SK-N-SH (cell line): ENCODE measurements around the gene FADS1. TPM values are rescaled to one million over a fixed set of nuclear protein-coding genes. Genes with fewer than 3 reads are reported as not detected.

Experiments used
- CTCF ChIA-PET: fragments of 300-600, 350-600 bp; formaldehyde crosslinking; extraction: SDS; loops from one replicate; lab custom pipeline; 2021; lab: Yijun Ruan, JAX
- POLR2A ChIA-PET: fragments of 350-600 bp; sonication (Branson Sonifier 250); formaldehyde crosslinking; extraction: SDS; loops from one replicate; lab custom pipeline; 2020; ENCODE audit warnings: antibody characterized with exemption, inconsistent platforms; lab: Yijun Ruan, JAX
- DNase-seq: peaks from one replicate; pipeline ENCODE4 v3.0.0; 2012
- H2AFZ ChIP-seq: fragments of 200-600 bp; sonication (generic); 2 replicates; pipeline ENCODE4 v1.8.1; 2016; ENCODE audit warnings: antibody characterized with exemption, mild to moderate bottlenecking, low read depth
- H3F3A ChIP-seq: fragments of 200-600 bp; sonication (generic); replicated peaks from 2 replicates; pipeline ENCODE3; 2016; ENCODE audit warnings: antibody characterized with exemption, mild to moderate bottlenecking; ENCODE audit not compliant: insufficient read depth
- H3K27ac ChIP-seq, 2 experiments: fragments of 200-500 bp in 1 of 2; fragments of 200-600 bp in 1 of 2; sonication (Bioruptor generic) in 1 of 2; sonication (generic), shearing (Covaris generic) in 1 of 2; 2 replicates each; pipeline versions ENCODE4 v1.5.1 to v1.6.1; 2014 to 2016; ENCODE audit warnings: low read depth in 2 of 2, inconsistent platforms in 1 of 2, low read length in 1 of 2, mild to moderate bottlenecking in 1 of 2, mixed read lengths in 1 of 2
- H3K27me3 ChIP-seq: fragments of 200-600 bp; sonication (generic), shearing (Covaris generic); 2 replicates; pipeline ENCODE4 v1.6.1; 2016; ENCODE audit warnings: mixed run types; ENCODE audit not compliant: insufficient read depth
- H3K36me3 ChIP-seq, 2 experiments: fragments of 200-500 bp in 1 of 2; fragments of 200-600 bp in 1 of 2; sonication (Bioruptor generic) in 1 of 2; sonication (generic) in 1 of 2; replicated peaks in 1 of 2; 2 replicates each; pipeline versions ENCODE3 to v1.5.1; 2014 to 2016; ENCODE audit warnings: low read length in 1 of 2, mild to moderate bottlenecking in 1 of 2; ENCODE audit not compliant: insufficient read depth in 2 of 2, control insufficient read depth in 1 of 2
- H3K4me1 ChIP-seq, 2 experiments: fragments of 200-500 bp in 1 of 2; fragments of 200-600 bp in 1 of 2; sonication (Bioruptor generic) in 1 of 2; sonication (generic), shearing (Covaris generic) in 1 of 2; 2 replicates each; pipeline versions ENCODE4 v1.5.1 to v1.6.1; 2014 to 2016; ENCODE audit warnings: low read depth in 1 of 2, low read length in 1 of 2, mixed run types in 1 of 2; ENCODE audit not compliant: insufficient read depth in 2 of 2, control insufficient read depth in 1 of 2
- H3K4me2 ChIP-seq: fragments of 200-600 bp; sonication (generic), shearing (Covaris generic); 2 replicates; pipeline ENCODE4 v1.6.1; 2017; ENCODE audit warnings: mixed run types
- H3K4me3 ChIP-seq, 2 experiments: fragments of 200-500 bp in 1 of 2; fragments of 200-600 bp in 1 of 2; sonication (Bioruptor generic) in 1 of 2; sonication (generic), shearing (Covaris generic) in 1 of 2; 2 replicates each; pipeline versions ENCODE4 v1.5.1 to v1.8.1; 2014 to 2016; ENCODE audit warnings: low read depth in 2 of 2, inconsistent platforms in 1 of 2, low read length in 1 of 2, mild to moderate bottlenecking in 1 of 2, mixed read lengths in 1 of 2, moderate library complexity in 1 of 2
- H3K79me2 ChIP-seq: fragments of 200-600 bp; sonication (generic); 2 replicates; pipeline ENCODE4 v1.8.1; 2017; ENCODE audit warnings: mild to moderate bottlenecking; ENCODE audit not compliant: insufficient read depth
- H3K9ac ChIP-seq: fragments of 200-600 bp; sonication (generic); 2 replicates; pipeline ENCODE4 v1.6.1; 2017; ENCODE audit warnings: mixed run types
- H3K9me2 ChIP-seq: fragments of 200-600 bp; sonication (generic); 2 replicates; pipeline ENCODE4 v1.6.1; 2017; ENCODE audit warnings: mixed run types
- H3K9me3 ChIP-seq: fragments of 200-600 bp; sonication (generic); 2 replicates; pipeline ENCODE4 v1.6.1; 2017; ENCODE audit warnings: mixed run types, mild to moderate bottlenecking, moderate library complexity
- H4K20me1 ChIP-seq: fragments of 200-600 bp; sonication (generic); 2 replicates; pipeline ENCODE4 v1.6.1; 2017; ENCODE audit warnings: mild to moderate bottlenecking, mixed run types; ENCODE audit not compliant: insufficient read depth
- CHD2 ChIP-seq: fragments of 150-350 bp; IDR thresholded peaks from 2 replicates; pipeline ENCODE4 v1.6.1; 2018; ENCODE audit warnings: low read length; ENCODE audit not compliant: partially characterized antibody
- ELF1 ChIP-seq: IDR thresholded peaks from 2 replicates; pipeline ENCODE4 v1.4.0; 2012
- EP300 ChIP-seq, 2 experiments: IDR thresholded peaks; 2 replicates each; pipeline versions ENCODE4 v1.4.0 to v1.6.1; 2012; ENCODE audit warnings: borderline replicate concordance in 1 of 2, low read depth in 1 of 2, low read length in 1 of 2
- EZH2phosphoT487 ChIP-seq: fragments of 200-600 bp; sonication (generic); IDR thresholded peaks from 2 replicates; pipeline ENCODE4 v1.6.1; 2017; ENCODE audit warnings: low read depth, mixed run types, mild to moderate bottlenecking, antibody characterized with exemption, moderate library complexity, borderline replicate concordance
- FOXJ3 ChIP-seq: sonication (generic); formaldehyde crosslinking; IDR thresholded peaks from 2 replicates; pipeline ENCODE4 v1.5.1; 2020; ENCODE audit warnings: mild to moderate bottlenecking, missing genetic modification reagents
- FOXM1 ChIP-seq: IDR thresholded peaks from 2 replicates; pipeline ENCODE4 v1.4.0; 2012; ENCODE audit warnings: low read depth, mild to moderate bottlenecking
- GABPA ChIP-seq: IDR thresholded peaks from 2 replicates; pipeline ENCODE4 v1.4.0; 2012; ENCODE audit warnings: low read depth, mild to moderate bottlenecking
- GATA2 ChIP-seq: sonication (generic); formaldehyde crosslinking; IDR thresholded peaks from 2 replicates; pipeline ENCODE4 v1.5.0; 2020; ENCODE audit warnings: mild to moderate bottlenecking, missing genetic modification reagents
- MXI1 ChIP-seq: IDR thresholded peaks from 2 replicates; pipeline ENCODE4 v1.6.1; 2012; ENCODE audit warnings: mild to moderate bottlenecking, low read depth, low read length, improper control_type of control experiment
- NFIC ChIP-seq: IDR thresholded peaks from 2 replicates; pipeline ENCODE4 v1.4.0; 2012; ENCODE audit warnings: borderline replicate concordance
- POLR2AphosphoS5 ChIP-seq: IDR thresholded peaks from 2 replicates; pipeline ENCODE4 v1.6.1; 2012; ENCODE audit warnings: low read depth, low read length
- RAD21 ChIP-seq: IDR thresholded peaks from 2 replicates; pipeline ENCODE4 v1.6.1; 2012; ENCODE audit warnings: mild to moderate bottlenecking, low read length
- RCOR1 ChIP-seq: fragments of 150-350 bp; IDR thresholded peaks from 2 replicates; pipeline ENCODE4 v1.6.1; 2017; ENCODE audit warnings: antibody characterized with exemption, low read length
- RXRA ChIP-seq: IDR thresholded peaks from 2 replicates; pipeline ENCODE4 v1.4.0; 2012; ENCODE audit warnings: low read depth, mild to moderate bottlenecking, borderline replicate concordance
- SIN3A ChIP-seq: IDR thresholded peaks from 2 replicates; pipeline ENCODE4 v1.6.1; 2012; ENCODE audit warnings: low read depth, mild to moderate bottlenecking, low read length, moderate library complexity, borderline replicate concordance
- SMC3 ChIP-seq: IDR thresholded peaks from 2 replicates; pipeline ENCODE4 v1.6.1; 2012; ENCODE audit warnings: low read depth, low read length, improper control_type of control experiment
- TAF1 ChIP-seq: IDR thresholded peaks from 2 replicates; pipeline ENCODE4 v1.6.1; 2012; ENCODE audit warnings: low read depth, mild to moderate bottlenecking, low read length, moderate library complexity, borderline replicate concordance
- TEAD4 ChIP-seq: IDR thresholded peaks from 2 replicates; pipeline ENCODE4 v1.4.0; 2012; ENCODE audit warnings: mild to moderate bottlenecking, borderline replicate concordance; ENCODE audit not compliant: insufficient read depth
- WGBS: methylation state at CpG from one replicate; pipeline ENCODE4 v1.1.6; 2017; ENCODE audit warnings: low lambda C conversion rate; 5-methylcytosine and 5-hydroxymethylcytosine counted together
- polyA plus RNA-seq, 3 experiments: library from polyadenylated mRNA; depleted of rRNA; stranded (reverse); fragments of >200 nt; gene quantifications; 2 replicates each; pipeline ENCODE4 v1.2.3, GENCODE V29; 2012
- TF ChIP-seq, protein P1 (sequence below): fragments of 200-600 bp; sonication (generic); IDR thresholded peaks from 2 replicates; pipeline ENCODE4 v1.6.1; 2017; ENCODE audit warnings: antibody characterized with exemption, mild to moderate bottlenecking, moderate library complexity
- TF ChIP-seq, protein P2 (sequence below): IDR thresholded peaks from 2 replicates; pipeline ENCODE4 v1.4.0; 2012; ENCODE audit warnings: low read depth, borderline replicate concordance
- TF ChIP-seq, protein P3 (sequence below): fragments of 150-350 bp; IDR thresholded peaks from 2 replicates; pipeline ENCODE4 v1.6.1; 2017; ENCODE audit warnings: antibody characterized with exemption, low read length, low read depth, borderline replicate concordance
- TF ChIP-seq, protein P4 (sequence below): IDR thresholded peaks from 2 replicates; pipeline ENCODE4 v1.4.0; 2012; ENCODE audit warnings: low read depth

The FADS1 gene
- polyA plus RNA-seq, 1 of the 3 experiments (the other 2 are of a cell fraction), result 20.6 TPM

DNA sequence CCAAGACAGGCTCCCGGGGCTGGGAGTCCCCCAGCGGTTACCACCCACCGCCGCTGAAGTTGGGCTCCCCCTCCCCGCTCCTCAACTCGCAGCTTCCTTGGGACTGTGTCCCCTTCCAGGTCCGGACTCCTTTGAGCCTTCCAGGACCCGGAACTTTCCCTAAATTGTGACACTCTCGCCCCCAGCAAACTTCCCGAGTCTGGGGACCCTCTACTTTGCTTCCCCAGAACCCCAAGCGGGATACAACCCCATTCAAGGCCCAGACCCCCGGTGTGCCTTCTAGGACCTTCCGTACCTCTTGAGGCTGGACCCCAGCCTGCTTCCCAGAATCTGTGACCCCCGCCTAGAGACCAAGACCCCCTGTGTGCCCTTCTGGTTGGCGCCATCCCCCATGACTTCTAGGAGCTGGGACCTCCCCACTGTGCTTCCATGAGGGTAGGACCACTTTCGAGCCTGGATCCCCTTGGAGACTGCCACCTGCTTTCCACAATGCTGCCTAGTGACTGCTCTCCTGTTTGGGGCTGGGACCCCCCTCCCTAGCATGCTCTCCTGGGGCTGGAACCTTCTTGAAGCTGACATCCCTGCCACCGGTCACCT lies 63.8 kb downstream of the FADS1 start (continued):
- TF ChIP-seq, protein P1, sequence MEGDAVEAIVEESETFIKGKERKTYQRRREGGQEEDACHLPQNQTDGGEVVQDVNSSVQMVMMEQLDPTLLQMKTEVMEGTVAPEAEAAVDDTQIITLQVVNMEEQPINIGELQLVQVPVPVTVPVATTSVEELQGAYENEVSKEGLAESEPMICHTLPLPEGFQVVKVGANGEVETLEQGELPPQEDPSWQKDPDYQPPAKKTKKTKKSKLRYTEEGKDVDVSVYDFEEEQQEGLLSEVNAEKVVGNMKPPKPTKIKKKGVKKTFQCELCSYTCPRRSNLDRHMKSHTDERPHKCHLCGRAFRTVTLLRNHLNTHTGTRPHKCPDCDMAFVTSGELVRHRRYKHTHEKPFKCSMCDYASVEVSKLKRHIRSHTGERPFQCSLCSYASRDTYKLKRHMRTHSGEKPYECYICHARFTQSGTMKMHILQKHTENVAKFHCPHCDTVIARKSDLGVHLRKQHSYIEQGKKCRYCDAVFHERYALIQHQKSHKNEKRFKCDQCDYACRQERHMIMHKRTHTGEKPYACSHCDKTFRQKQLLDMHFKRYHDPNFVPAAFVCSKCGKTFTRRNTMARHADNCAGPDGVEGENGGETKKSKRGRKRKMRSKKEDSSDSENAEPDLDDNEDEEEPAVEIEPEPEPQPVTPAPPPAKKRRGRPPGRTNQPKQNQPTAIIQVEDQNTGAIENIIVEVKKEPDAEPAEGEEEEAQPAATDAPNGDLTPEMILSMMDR, result no peak
- TF ChIP-seq, protein P2, sequence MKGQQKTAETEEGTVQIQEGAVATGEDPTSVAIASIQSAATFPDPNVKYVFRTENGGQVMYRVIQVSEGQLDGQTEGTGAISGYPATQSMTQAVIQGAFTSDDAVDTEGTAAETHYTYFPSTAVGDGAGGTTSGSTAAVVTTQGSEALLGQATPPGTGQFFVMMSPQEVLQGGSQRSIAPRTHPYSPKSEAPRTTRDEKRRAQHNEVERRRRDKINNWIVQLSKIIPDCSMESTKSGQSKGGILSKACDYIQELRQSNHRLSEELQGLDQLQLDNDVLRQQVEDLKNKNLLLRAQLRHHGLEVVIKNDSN, result no peak
- TF ChIP-seq GATA2 (CRISPR knock-in tag) (no peak), NFIC (no peak), TEAD4 (no peak), RAD21 (no peak), SIN3A (no peak), FOXM1 (no peak), GABPA (no peak), EP300 (IDR thresholded peaks at IDR 0.05; ENCODE audit: borderline replicate concordance in 1 of 2, low read depth in 1 of 2, low read length in 1 of 2) (no peak), TAF1 (no peak), EZH2phosphoT487 (no peak), MXI1 (no peak)
- TF ChIP-seq, protein P3, sequence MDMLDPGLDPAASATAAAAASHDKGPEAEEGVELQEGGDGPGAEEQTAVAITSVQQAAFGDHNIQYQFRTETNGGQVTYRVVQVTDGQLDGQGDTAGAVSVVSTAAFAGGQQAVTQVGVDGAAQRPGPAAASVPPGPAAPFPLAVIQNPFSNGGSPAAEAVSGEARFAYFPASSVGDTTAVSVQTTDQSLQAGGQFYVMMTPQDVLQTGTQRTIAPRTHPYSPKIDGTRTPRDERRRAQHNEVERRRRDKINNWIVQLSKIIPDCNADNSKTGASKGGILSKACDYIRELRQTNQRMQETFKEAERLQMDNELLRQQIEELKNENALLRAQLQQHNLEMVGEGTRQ, result no peak
- TF ChIP-seq, protein P4, sequence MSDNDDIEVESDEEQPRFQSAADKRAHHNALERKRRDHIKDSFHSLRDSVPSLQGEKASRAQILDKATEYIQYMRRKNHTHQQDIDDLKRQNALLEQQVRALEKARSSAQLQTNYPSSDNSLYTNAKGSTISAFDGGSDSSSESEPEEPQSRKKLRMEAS, result no peak
- TF ChIP-seq, all 33 proteins: peak for 0

DNA sequence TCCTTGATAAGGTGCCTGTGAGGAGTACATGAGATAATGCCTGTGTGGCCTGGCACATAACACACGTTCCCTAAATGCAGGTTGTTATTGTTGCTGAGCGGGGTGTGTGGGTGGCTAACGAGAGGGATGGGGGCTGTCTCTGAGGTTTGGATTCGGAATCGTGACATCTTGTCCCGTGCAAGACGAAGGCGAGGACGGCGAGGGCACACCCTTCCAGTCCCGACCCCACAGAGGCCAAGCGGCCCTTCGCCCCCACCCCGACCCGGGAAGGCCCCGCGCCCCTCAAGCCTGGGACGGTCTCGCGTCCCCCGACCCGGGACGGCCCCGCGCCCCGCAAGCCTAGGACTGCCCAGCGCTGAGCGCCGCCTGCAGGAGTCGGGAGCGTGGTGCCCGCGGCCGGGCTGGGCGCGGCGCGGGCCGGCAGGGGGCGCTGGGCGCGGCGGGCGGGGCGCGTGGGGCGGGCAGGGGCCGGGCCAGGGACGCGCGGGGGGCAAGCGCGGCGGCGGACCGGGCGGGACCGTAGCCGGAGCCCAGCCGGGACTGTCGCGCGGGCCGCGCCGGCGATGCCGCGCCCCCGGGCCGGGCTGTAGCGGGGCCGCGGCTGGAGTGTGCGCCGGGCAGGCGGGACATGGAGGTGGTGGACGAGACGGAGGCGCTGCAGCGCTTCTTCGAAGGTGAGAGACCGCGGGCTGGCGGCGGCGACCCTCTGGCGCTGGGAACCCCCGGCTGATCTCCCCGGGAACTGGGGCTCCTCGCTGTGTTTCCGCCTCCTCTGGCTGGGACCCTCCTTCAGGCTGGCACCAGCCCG lies 64.5 kb downstream of the FADS1 start, which contains the start of gene MYRF:
Gene MYRF (plus strand): TSS at position 520 of the 808 bp plus-strand sequence. CDS start 109 bp downstream, at position 629.
- Histone ChIP-seq H2AFZ (peak within 1 kb of the TSS; percentile 95), H3K9me3 (no peaks in the 10 kb centered on the region), H3K27me3 (no peaks in the 10 kb centered on the region), H3K4me1 (peaks cover 9 to 18% of the 10 kb centered on the region in 2 experiments; a peak in 2 of 4 replicates), H3F3A (no peaks in the 10 kb centered on the region), H3K9me2 (no peaks in the 10 kb centered on the region), H3K36me3 (no peaks in the 10 kb centered on the region), H4K20me1 (no peaks in the 10 kb centered on the region), H3K4me2 (peak within 1 kb of the TSS; percentile 86), H3K9ac (peak within 1 kb of the TSS; percentile 63), H3K27ac (no peak within 1 kb of the TSS), H3K4me3 (peak within 1 kb of the TSS; percentile 52 to 64), H3K79me2 (no peaks in the 10 kb centered on the region)
- 0% methylated on average over 6 of the region's 93 CpGs for WGBS
- TF ChIP-seq RAD21, result peak; percentile 25; the same call in 1 of the 2 replicates
- TF ChIP-seq TAF1, result no peak
- TF ChIP-seq RCOR1, result no peak
- TF ChIP-seq SMC3, result peak; percentile 31; the same call in 1 of the 2 replicates
- 0 out of 2 replicates have a peak, but pooled peaks have one; percentile 3 for TF ChIP-seq MXI1
- TF ChIP-seq POLR2AphosphoS5, result no peak
- no peak for TF ChIP-seq ELF1
- no peak for TF ChIP-seq CHD2
- TF ChIP-seq, protein P1, result peak; percentile 59
- TF ChIP-seq EZH2phosphoT487, result no peak
- no peak for TF ChIP-seq RXRA
- TF ChIP-seq, protein P4, result no peak
- no peak for TF ChIP-seq SIN3A
- no peak for TF ChIP-seq NFIC
- no peak for TF ChIP-seq FOXJ3 (CRISPR knock-in tag)
- CTCF ChIA-PET, result interaction anchor here (0.6 to 9.1 kb wide), 15 partner anchors 10 to 354 kb away, joined by 3 to 140 read pairs (median 5); partner anchors contain the start of genes FEN1 and TMEM258
- POLR2A ChIA-PET, result no interaction called here
- DNase-seq, result peak; percentile 95
